Neural cell (in vitro differentiated cells): ENCODE results near the gene STAM2. TPM values are rescaled to one million over a fixed set of nuclear protein-coding genes. Genes with fewer than 3 reads are reported as not detected.
"Not testable (repeated sequence)": the region's sequence is repeated elsewhere in the genome, so short reads cannot be mapped to it uniquely, and the experiment has no call there.

Experiments used
- H2AFZ ChIP-seq: fragments of 200-600, 300-800 bp; sonication (generic), shearing (Covaris generic); 2 replicates; pipeline ENCODE4 v1.6.0; 2014; ENCODE audit warnings: low read depth, mild to moderate bottlenecking, antibody characterized with exemption, low read length, moderate library complexity
- H3F3A ChIP-seq: fragments of 200-600 bp; shearing (Covaris generic); 2 replicates; pipeline ENCODE4 v1.6.1; 2016; ENCODE audit warnings: mild to moderate bottlenecking, moderate library complexity, mixed read lengths, antibody characterized with exemption, low read length; ENCODE audit not compliant: insufficient read depth, poor library complexity, severe bottlenecking
- H3K27ac ChIP-seq: fragments of 200-600, 300-800 bp; sonication (generic), shearing (Covaris generic); 2 replicates; pipeline ENCODE4 v1.5.1; 2014; ENCODE audit warnings: mild to moderate bottlenecking, low read length, moderate library complexity
- H3K27me3 ChIP-seq: fragments of 300-800, 200-600 bp; sonication (generic), shearing (Covaris generic); 2 replicates; pipeline ENCODE4 v1.6.0; 2014; ENCODE audit warnings: mild to moderate bottlenecking, low read depth, low read length, moderate library complexity; ENCODE audit not compliant: insufficient read depth
- H3K36me3 ChIP-seq: fragments of 300-800, 200-600 bp; sonication (generic), shearing (Covaris generic); 2 replicates; pipeline ENCODE4 v1.5.1; 2014; ENCODE audit warnings: mild to moderate bottlenecking, antibody characterized with exemption, low read length, moderate library complexity; ENCODE audit not compliant: insufficient read depth
- H3K4me2 ChIP-seq: fragments of 300-800, 200-600 bp; sonication (generic), shearing (Covaris generic); 2 replicates; pipeline ENCODE4 v1.6.0; 2014; ENCODE audit warnings: mild to moderate bottlenecking, low read length
- H3K4me3 ChIP-seq: fragments of 300-800, 200-600 bp; sonication (generic), shearing (Covaris generic); 2 replicates; pipeline ENCODE4 v1.5.1; 2014; ENCODE audit warnings: mild to moderate bottlenecking, low read length, moderate library complexity
- H3K79me2 ChIP-seq: fragments of 200-600 bp; shearing (Covaris generic); replicated peaks from 2 replicates; pipeline ENCODE4 v1.6.0; 2014; ENCODE audit warnings: mild to moderate bottlenecking, low read length, moderate library complexity; ENCODE audit not compliant: insufficient read depth
- H3K9ac ChIP-seq: fragments of 300-800, 200-600 bp; sonication (generic), shearing (Covaris generic); 2 replicates; pipeline ENCODE4 v1.6.1; 2016; ENCODE audit warnings: mild to moderate bottlenecking, low read length, mixed read lengths
- H3K9me2 ChIP-seq: fragments of 200-600 bp; shearing (Covaris generic); 2 replicates; pipeline ENCODE4 v1.6.1; 2016; ENCODE audit warnings: mild to moderate bottlenecking, low read length, mixed read lengths; ENCODE audit not compliant: insufficient read depth
- H3K9me3 ChIP-seq: fragments of 200-600, 300-800 bp; sonication (generic), shearing (Covaris generic); 2 replicates; pipeline ENCODE4 v1.6.1; 2016; ENCODE audit warnings: mild to moderate bottlenecking, mixed run types, low read length, moderate library complexity, mixed read lengths
- H4K20me1 ChIP-seq: fragments of 200-600 bp; shearing (Covaris generic); 2 replicates; pipeline ENCODE4 v1.6.1; 2016; ENCODE audit warnings: mild to moderate bottlenecking, mixed run types; ENCODE audit not compliant: insufficient read depth
- EP300 ChIP-seq: fragments of 450-650 bp; conservative IDR thresholded peaks from 2 replicates; pipeline ENCODE4 v1.6.1; 2014; ENCODE audit warnings: antibody characterized with exemption, mild to moderate bottlenecking, moderate library complexity; ENCODE audit not compliant: poor library complexity, severe bottlenecking
- EZH2 ChIP-seq: fragments of 200-600, 300-800 bp; shearing (Covaris generic), sonication (generic); IDR thresholded peaks from 2 replicates; pipeline ENCODE4 v1.6.1; 2014; ENCODE audit warnings: antibody characterized with exemption, low read length, borderline replicate concordance, mild to moderate bottlenecking; ENCODE audit not compliant: insufficient read depth, poor library complexity, severe bottlenecking
- MXI1 ChIP-seq: fragments of 450-650 bp; conservative IDR thresholded peaks from 2 replicates; pipeline ENCODE4 v1.6.1; 2014; ENCODE audit warnings: antibody characterized with exemption, mild to moderate bottlenecking; ENCODE audit not compliant: poor library complexity, severe bottlenecking
- POLR2AphosphoS5 ChIP-seq: IDR thresholded peaks from 2 replicates; pipeline ENCODE4 v1.6.1; 2012
- RAD21 ChIP-seq: fragments of 450-650 bp; conservative IDR thresholded peaks from 2 replicates; pipeline ENCODE4 v1.6.1; 2014; ENCODE audit warnings: antibody characterized with exemption, mild to moderate bottlenecking, moderate library complexity
- SMC3 ChIP-seq: fragments of 450-650 bp; conservative IDR thresholded peaks from 2 replicates; pipeline ENCODE4 v1.6.1; 2014; ENCODE audit warnings: antibody characterized with exemption, mild to moderate bottlenecking, moderate library complexity; ENCODE audit not compliant: poor library complexity
- TAF1 ChIP-seq: IDR thresholded peaks from 2 replicates; pipeline ENCODE4 v1.6.1; 2012; ENCODE audit warnings: low read depth
- polyA plus RNA-seq: library from polyadenylated mRNA; depleted of rRNA; stranded (reverse); fragments of >200 nt; gene quantifications from 2 replicates; pipeline ENCODE4 v1.2.3, GENCODE V29; 2014
- TF ChIP-seq, protein P1 (sequence below): fragments of 450-650 bp; IDR thresholded peaks from 2 replicates; pipeline ENCODE4 v1.5.1; 2014; ENCODE audit warnings: antibody characterized with exemption, mild to moderate bottlenecking, moderate library complexity; ENCODE audit not compliant: poor library complexity, severe bottlenecking
- TF ChIP-seq, protein P2 (sequence below): IDR thresholded peaks from 2 replicates; pipeline ENCODE4 v1.6.1; 2012; ENCODE audit warnings: borderline replicate concordance

The STAM2 gene
- polyA plus RNA-seq, 1 donor from 2014 or later: 47.5 TPM

- Histone ChIP-seq H4K20me1 (no peaks in the 10 kb centered on the region), H3K4me2 (no peak overlapping the region)
Measured at GRCh38 chr2:152198499-152198898, 22.9 kb upstream of the STAM2 start.

DNA sequence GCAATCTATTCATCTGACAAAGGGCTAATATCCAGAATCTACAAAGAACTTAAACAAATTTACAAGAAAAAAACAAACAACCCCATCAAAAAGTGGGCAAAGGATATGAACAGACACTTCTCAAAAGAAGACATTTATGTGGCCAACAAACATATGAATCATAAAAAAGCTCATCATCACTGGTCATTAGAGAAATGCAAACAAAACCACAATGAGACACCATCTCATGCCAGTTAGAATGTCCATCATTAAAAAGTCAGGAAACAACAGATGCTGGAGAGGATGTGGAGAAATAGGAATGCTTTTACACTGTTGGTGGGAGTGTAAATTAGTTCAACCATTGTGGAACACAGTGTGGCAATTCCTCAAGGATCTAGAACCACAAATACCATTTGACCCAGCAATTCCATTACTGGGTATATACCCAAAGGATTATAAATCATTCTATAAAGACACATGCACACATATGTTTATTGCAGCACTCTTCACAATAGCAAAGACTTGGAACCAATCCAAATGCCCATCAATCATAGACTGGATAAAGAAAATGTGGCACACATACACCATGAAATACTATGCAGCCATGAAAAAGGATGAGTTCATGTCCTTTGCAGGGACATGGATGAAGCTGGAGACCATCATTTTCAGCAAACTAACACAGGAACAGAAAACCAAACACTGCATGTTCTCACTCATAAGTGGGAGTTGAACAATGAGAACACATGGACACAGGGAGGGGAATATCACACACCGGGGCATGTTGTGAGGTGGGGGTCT is 22.1 kb upstream of the STAM2 start:
- H3K9me2 ChIP-seq, H3K27ac ChIP-seq, H3K4me2 ChIP-seq, H3K9me3 ChIP-seq, H3K36me3 ChIP-seq, H4K20me1 ChIP-seq, H3K27me3 ChIP-seq, H3K4me3 ChIP-seq, H3K79me2 ChIP-seq, H3K9ac ChIP-seq, H2AFZ ChIP-seq, H3F3A ChIP-seq: not testable (repeated sequence)

More at GRCh38 chr2:152198499-152198898, 22.9 kb upstream of the STAM2 start:
- no peak overlapping the region for H3K9ac ChIP-seq
- H3K36me3 ChIP-seq: no peaks in the 10 kb centered on the region
- H3K9me2 ChIP-seq: no peaks in the 10 kb centered on the region
- no peak for TF ChIP-seq SMC3
- TF ChIP-seq EP300: no peak
- TF ChIP-seq TAF1: no peak
- no peak for TF ChIP-seq EZH2
- TF ChIP-seq, protein P1, sequence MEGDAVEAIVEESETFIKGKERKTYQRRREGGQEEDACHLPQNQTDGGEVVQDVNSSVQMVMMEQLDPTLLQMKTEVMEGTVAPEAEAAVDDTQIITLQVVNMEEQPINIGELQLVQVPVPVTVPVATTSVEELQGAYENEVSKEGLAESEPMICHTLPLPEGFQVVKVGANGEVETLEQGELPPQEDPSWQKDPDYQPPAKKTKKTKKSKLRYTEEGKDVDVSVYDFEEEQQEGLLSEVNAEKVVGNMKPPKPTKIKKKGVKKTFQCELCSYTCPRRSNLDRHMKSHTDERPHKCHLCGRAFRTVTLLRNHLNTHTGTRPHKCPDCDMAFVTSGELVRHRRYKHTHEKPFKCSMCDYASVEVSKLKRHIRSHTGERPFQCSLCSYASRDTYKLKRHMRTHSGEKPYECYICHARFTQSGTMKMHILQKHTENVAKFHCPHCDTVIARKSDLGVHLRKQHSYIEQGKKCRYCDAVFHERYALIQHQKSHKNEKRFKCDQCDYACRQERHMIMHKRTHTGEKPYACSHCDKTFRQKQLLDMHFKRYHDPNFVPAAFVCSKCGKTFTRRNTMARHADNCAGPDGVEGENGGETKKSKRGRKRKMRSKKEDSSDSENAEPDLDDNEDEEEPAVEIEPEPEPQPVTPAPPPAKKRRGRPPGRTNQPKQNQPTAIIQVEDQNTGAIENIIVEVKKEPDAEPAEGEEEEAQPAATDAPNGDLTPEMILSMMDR: no peak
- no peak for TF ChIP-seq RAD21
- no peak for TF ChIP-seq POLR2AphosphoS5
- TF ChIP-seq, protein P2, sequence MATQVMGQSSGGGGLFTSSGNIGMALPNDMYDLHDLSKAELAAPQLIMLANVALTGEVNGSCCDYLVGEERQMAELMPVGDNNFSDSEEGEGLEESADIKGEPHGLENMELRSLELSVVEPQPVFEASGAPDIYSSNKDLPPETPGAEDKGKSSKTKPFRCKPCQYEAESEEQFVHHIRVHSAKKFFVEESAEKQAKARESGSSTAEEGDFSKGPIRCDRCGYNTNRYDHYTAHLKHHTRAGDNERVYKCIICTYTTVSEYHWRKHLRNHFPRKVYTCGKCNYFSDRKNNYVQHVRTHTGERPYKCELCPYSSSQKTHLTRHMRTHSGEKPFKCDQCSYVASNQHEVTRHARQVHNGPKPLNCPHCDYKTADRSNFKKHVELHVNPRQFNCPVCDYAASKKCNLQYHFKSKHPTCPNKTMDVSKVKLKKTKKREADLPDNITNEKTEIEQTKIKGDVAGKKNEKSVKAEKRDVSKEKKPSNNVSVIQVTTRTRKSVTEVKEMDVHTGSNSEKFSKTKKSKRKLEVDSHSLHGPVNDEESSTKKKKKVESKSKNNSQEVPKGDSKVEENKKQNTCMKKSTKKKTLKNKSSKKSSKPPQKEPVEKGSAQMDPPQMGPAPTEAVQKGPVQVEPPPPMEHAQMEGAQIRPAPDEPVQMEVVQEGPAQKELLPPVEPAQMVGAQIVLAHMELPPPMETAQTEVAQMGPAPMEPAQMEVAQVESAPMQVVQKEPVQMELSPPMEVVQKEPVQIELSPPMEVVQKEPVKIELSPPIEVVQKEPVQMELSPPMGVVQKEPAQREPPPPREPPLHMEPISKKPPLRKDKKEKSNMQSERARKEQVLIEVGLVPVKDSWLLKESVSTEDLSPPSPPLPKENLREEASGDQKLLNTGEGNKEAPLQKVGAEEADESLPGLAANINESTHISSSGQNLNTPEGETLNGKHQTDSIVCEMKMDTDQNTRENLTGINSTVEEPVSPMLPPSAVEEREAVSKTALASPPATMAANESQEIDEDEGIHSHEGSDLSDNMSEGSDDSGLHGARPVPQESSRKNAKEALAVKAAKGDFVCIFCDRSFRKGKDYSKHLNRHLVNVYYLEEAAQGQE: no peak
- no peak for TF ChIP-seq MXI1
- H2AFZ ChIP-seq: no peak overlapping the region
- no peaks in the 10 kb centered on the region for H3F3A ChIP-seq
- H3K79me2 ChIP-seq: no peaks in the 10 kb centered on the region
- no peaks in the 10 kb centered on the region for H3K9me3 ChIP-seq
- no peak overlapping the region for H3K27ac ChIP-seq
- H3K4me3 ChIP-seq: no peak overlapping the region
- no peaks in the 10 kb centered on the region for H3K27me3 ChIP-seq
